ENCODE data around the gene ABR. TPM values are rescaled to one million over a fixed set of nuclear protein-coding genes. Genes with fewer than 3 reads are reported as not detected.

The ABR gene
- polyA plus RNA-seq, 2 of the 4 experiments (the other 2 are of a cell fraction): 70.9 to 73.8 TPM

GRCh38 chr17:1134634-1135324 lies 45.0 kb downstream of the ABR start:
- FAIRE-seq: no peak
- peak in 1 of 2 experiments; percentile 20; a peak in 1 of 6 replicates for ATAC-seq
- H3K27ac ChIP-seq: no peak overlapping the region
- CTCF ChIA-PET: interaction anchor here (0.6 to 17.8 kb wide), 4 partner anchors 10 to 52 kb away, joined by 3 to 335 read pairs (median 18); no protein-coding TSS in a partner anchor
- DNase-seq (ENCODE audit: low read depth in 1 of 2, low spot score in 1 of 2): no peak
- H3K4me1 ChIP-seq: no peaks in the 10 kb centered on the region
- no peak overlapping the region for H3K4me3 ChIP-seq
- no peak overlapping the region for H3K4me2 ChIP-seq
- POLR2A ChIA-PET: no interaction called here
- TF ChIP-seq RARB (CRISPR knock-in tag; IDR thresholded peaks at IDR 0.05) (no peak), EHF (CRISPR knock-in tag; IDR thresholded peaks at IDR 0.05) (no peak), TFCP2L1 (CRISPR knock-in tag; IDR thresholded peaks at IDR 0.05) (no peak), EHMT2 (IDR thresholded peaks at IDR 0.05; ENCODE audit: low read depth) (no peak), JUNB (IDR thresholded peaks at IDR 0.05) (no peak), MYC (IDR thresholded peaks at IDR 0.05; ENCODE audit: borderline replicate concordance, low read length) (no peak), CBX8 (IDR thresholded peaks at IDR 0.05) (no peak), BCL3 (IDR thresholded peaks at IDR 0.05) (no peak), ESRRA (IDR thresholded peaks at IDR 0.05; ENCODE audit: borderline replicate concordance, low read length) (no peak), NPAS2 (CRISPR knock-in tag; IDR thresholded peaks at IDR 0.05; ENCODE audit: borderline replicate concordance) (no peak), CBX2 (IDR thresholded peaks at IDR 0.05; ENCODE audit: borderline replicate concordance, low read depth) (no peak), SMC3 (IDR thresholded peaks at IDR 0.05) (no peak), CHD4 (IDR thresholded peaks at IDR 0.05; ENCODE audit: borderline replicate concordance) (no peak), NFE2L2 (conservative IDR thresholded peaks at IDR 0.05; ENCODE audit: low read length) (no peak), SREBF2 (IDR thresholded peaks at IDR 0.05) (no peak)
- TF ChIP-seq, protein P1, sequence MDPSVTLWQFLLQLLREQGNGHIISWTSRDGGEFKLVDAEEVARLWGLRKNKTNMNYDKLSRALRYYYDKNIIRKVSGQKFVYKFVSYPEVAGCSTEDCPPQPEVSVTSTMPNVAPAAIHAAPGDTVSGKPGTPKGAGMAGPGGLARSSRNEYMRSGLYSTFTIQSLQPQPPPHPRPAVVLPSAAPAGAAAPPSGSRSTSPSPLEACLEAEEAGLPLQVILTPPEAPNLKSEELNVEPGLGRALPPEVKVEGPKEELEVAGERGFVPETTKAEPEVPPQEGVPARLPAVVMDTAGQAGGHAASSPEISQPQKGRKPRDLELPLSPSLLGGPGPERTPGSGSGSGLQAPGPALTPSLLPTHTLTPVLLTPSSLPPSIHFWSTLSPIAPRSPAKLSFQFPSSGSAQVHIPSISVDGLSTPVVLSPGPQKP (IDR thresholded peaks at IDR 0.05; ENCODE audit: low read depth, low read length): no peak
- TF ChIP-seq, protein P2, sequence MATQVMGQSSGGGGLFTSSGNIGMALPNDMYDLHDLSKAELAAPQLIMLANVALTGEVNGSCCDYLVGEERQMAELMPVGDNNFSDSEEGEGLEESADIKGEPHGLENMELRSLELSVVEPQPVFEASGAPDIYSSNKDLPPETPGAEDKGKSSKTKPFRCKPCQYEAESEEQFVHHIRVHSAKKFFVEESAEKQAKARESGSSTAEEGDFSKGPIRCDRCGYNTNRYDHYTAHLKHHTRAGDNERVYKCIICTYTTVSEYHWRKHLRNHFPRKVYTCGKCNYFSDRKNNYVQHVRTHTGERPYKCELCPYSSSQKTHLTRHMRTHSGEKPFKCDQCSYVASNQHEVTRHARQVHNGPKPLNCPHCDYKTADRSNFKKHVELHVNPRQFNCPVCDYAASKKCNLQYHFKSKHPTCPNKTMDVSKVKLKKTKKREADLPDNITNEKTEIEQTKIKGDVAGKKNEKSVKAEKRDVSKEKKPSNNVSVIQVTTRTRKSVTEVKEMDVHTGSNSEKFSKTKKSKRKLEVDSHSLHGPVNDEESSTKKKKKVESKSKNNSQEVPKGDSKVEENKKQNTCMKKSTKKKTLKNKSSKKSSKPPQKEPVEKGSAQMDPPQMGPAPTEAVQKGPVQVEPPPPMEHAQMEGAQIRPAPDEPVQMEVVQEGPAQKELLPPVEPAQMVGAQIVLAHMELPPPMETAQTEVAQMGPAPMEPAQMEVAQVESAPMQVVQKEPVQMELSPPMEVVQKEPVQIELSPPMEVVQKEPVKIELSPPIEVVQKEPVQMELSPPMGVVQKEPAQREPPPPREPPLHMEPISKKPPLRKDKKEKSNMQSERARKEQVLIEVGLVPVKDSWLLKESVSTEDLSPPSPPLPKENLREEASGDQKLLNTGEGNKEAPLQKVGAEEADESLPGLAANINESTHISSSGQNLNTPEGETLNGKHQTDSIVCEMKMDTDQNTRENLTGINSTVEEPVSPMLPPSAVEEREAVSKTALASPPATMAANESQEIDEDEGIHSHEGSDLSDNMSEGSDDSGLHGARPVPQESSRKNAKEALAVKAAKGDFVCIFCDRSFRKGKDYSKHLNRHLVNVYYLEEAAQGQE (IDR thresholded peaks at IDR 0.05): no peak
- H3K9me3 ChIP-seq: no peaks in the 10 kb centered on the region
- WGBS (ENCODE audit: missing lambda C conversion rate): 85% methylated on average over 29 of the region's 29 CpGs

DNA sequence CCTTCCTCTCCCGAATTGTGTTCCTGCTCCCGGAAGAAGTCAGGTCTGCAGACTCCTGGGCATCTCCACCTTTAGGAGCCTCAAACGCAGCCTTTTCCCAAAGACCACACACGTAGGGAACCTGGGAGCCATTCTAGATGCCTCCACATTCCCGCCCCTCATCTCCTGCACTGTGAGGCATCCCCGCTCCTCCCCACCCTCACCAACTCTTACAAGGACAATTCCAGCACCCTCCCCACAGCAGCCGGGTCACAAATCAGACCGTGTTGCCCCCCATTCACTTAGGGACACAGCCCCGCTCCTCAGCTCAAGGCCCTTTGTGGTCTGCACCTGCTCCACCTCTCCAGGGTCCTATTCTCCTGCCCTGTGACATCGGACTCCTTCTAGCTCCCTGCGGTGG lies 49.6 kb downstream of the ABR start:
- Histone ChIP-seq H3K9me3 (no peaks in the 10 kb centered on the region), H3K4me2 (no peak overlapping the region), H3K4me1 (0 out of 3 replicates have a peak, but pooled peaks cover 3% of the 10 kb centered on the region), H3K27ac (no peak overlapping the region), H3K4me3 (no peak overlapping the region)
- ChIA-PET CTCF (interaction anchor here (1.1 to 12.1 kb wide), 4 partner anchors 13 to 59 kb away, joined by 3 to 335 read pairs (median 6); no protein-coding TSS in a partner anchor), POLR2A (no interaction called here)
- DNase-seq (ENCODE audit: low read depth in 1 of 2, low spot score in 1 of 2) (no peak), FAIRE-seq (no peak), ATAC-seq (no peak)
- TF ChIP-seq, protein P3, sequence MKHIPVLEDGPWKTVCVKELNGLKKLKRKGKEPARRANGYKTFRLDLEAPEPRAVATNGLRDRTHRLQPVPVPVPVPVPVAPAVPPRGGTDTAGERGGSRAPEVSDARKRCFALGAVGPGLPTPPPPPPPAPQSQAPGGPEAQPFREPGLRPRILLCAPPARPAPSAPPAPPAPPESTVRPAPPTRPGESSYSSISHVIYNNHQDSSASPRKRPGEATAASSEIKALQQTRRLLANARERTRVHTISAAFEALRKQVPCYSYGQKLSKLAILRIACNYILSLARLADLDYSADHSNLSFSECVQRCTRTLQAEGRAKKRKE (CRISPR knock-in tag; IDR thresholded peaks at IDR 0.05; ENCODE audit: low read depth): no peak
- TF ChIP-seq EHMT2 (IDR thresholded peaks at IDR 0.05; ENCODE audit: low read depth) (no peak), SMC3 (IDR thresholded peaks at IDR 0.05) (no peak), HOXB13 (CRISPR knock-in tag; IDR thresholded peaks at IDR 0.05; ENCODE audit: low read depth) (no peak), TP53 (CRISPR knock-in tag; IDR thresholded peaks at IDR 0.05) (no peak), NFE2L2 (conservative IDR thresholded peaks at IDR 0.05; ENCODE audit: low read length) (no peak), BCL3 (IDR thresholded peaks at IDR 0.05) (no peak), POLR2A (IDR thresholded peaks at IDR 0.05; ENCODE audit: low read length) (no peak), CHD2 (IDR thresholded peaks at IDR 0.05; ENCODE audit: low read length, partially characterized antibody) (no peak), HOXA7 (CRISPR knock-in tag; IDR thresholded peaks at IDR 0.05) (no peak), PHF8 (IDR thresholded peaks at IDR 0.05; ENCODE audit: borderline replicate concordance, low read depth) (no peak), BHLHE40 (IDR thresholded peaks at IDR 0.05; ENCODE audit: low read depth, low read length) (no peak), NPAS2 (CRISPR knock-in tag; IDR thresholded peaks at IDR 0.05; ENCODE audit: borderline replicate concordance) (no peak), RAD21 (conservative IDR thresholded peaks at IDR 0.05 in 1 of 2, IDR thresholded peaks at IDR 0.05 in 1 of 2) (no peak), HOXB5 (CRISPR knock-in tag; IDR thresholded peaks at IDR 0.05) (no peak), JUNB (IDR thresholded peaks at IDR 0.05) (no peak)
- TF ChIP-seq, protein P4, sequence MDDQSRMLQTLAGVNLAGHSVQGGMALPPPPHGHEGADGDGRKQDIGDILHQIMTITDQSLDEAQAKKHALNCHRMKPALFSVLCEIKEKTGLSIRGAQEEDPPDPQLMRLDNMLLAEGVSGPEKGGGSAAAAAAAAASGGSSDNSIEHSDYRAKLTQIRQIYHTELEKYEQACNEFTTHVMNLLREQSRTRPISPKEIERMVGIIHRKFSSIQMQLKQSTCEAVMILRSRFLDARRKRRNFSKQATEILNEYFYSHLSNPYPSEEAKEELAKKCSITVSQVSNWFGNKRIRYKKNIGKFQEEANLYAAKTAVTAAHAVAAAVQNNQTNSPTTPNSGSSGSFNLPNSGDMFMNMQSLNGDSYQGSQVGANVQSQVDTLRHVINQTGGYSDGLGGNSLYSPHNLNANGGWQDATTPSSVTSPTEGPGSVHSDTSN (IDR thresholded peaks at IDR 0.05): no peak
- WGBS (ENCODE audit: missing lambda C conversion rate): 67% methylated on average over 11 of the region's 11 CpGs
